ENCODE results near the gene LYRM2. TPM values are rescaled to one million over a fixed set of nuclear protein-coding genes. Genes with fewer than 3 reads are reported as not detected.

LYRM2 gene
- total RNA-seq = 29.8 TPM

GRCh38 chr6:89638320-89639195 lies at the start of gene LYRM2:
TSS of gene LYRM2 (minus strand) at chr6:89638747. CDS start at chr6:89638716, 31 bp downstream.
- ATAC-seq (peak; percentile 100), DNase-seq (ENCODE audit: low spot score) (peak; percentile 97)
- intact Hi-C loops (cut with DNase I) = no loop called here

- intact Hi-C loops (cut with DNase I) = no loop called here
- no peak for DNase-seq (ENCODE audit: low spot score)
- no peak for ATAC-seq
Observed at GRCh38 chr6:89688328-89688727, 49.8 kb upstream of the LYRM2 start.

GRCh38 chr6:89685311-89685710 lies 46.8 kb upstream of the LYRM2 start:
- intact Hi-C loops (cut with DNase I) = no loop called here
- DNase-seq (ENCODE audit: low spot score) (no peak), ATAC-seq (no peak)

GRCh38 chr6:89682991-89683390 lies 44.4 kb upstream of the LYRM2 start:
- intact Hi-C loops (cut with DNase I) = no loop called here
- no peak for ATAC-seq
- no peak for DNase-seq (ENCODE audit: low spot score)

GRCh38 chr6:89681983-89682564 lies 43.5 kb upstream of the LYRM2 start:
- DNase-seq (ENCODE audit: low spot score) = no peak
- no peak for ATAC-seq
- intact Hi-C loops (cut with DNase I) = no loop called here

- no peak for ATAC-seq
- intact Hi-C loops (cut with DNase I) = no loop called here
Observed at GRCh38 chr6:89680551-89680950, 42.0 kb upstream of the LYRM2 start.

GRCh38 chr6:89680150-89680549 lies 41.6 kb upstream of the LYRM2 start:
- no peak for DNase-seq (ENCODE audit: low spot score)
- intact Hi-C loops (cut with DNase I) = no loop called here
- ATAC-seq = no peak

More at GRCh38 chr6:89680551-89680950, 42.0 kb upstream of the LYRM2 start:
- DNase-seq (ENCODE audit: low spot score) = no peak

GRCh38 chr6:89679215-89680120 lies 40.9 kb upstream of the LYRM2 start:
- intact Hi-C loops (cut with DNase I) = no loop called here
- DNase-seq (ENCODE audit: low spot score) (no peak), ATAC-seq (no peak)

- DNase-seq (ENCODE audit: low spot score) = no peak
- intact Hi-C loops (cut with DNase I) = no loop called here
- no peak for ATAC-seq
Observed at GRCh38 chr6:89678531-89678930, 40.0 kb upstream of the LYRM2 start.

GRCh38 chr6:89675949-89676748 lies 37.6 kb upstream of the LYRM2 start:
- DNase-seq (ENCODE audit: low spot score) (no peak), ATAC-seq (no peak)
- intact Hi-C loops (cut with DNase I) = no loop called here

- DNase-seq (ENCODE audit: low spot score) (no peak), ATAC-seq (no peak)
- intact Hi-C loops (cut with DNase I) = no loop called here
Observed at GRCh38 chr6:89670935-89671565, 32.5 kb upstream of the LYRM2 start.

GRCh38 chr6:89669002-89669401 lies 30.5 kb upstream of the LYRM2 start:
- intact Hi-C loops (cut with DNase I) = no loop called here
- DNase-seq (ENCODE audit: low spot score) = no peak
- no peak for ATAC-seq

- no peak for ATAC-seq
- intact Hi-C loops (cut with DNase I) = no loop called here
- DNase-seq (ENCODE audit: low spot score) = no peak
Observed at GRCh38 chr6:89667872-89668556, 29.5 kb upstream of the LYRM2 start.

- intact Hi-C loops (cut with DNase I) = no loop called here
- DNase-seq (ENCODE audit: low spot score) = no peak
- no peak for ATAC-seq
Observed at GRCh38 chr6:89662659-89663223, 24.2 kb upstream of the LYRM2 start.

GRCh38 chr6:89661559-89661958 lies 23.0 kb upstream of the LYRM2 start:
- DNase-seq (ENCODE audit: low spot score) (no peak), ATAC-seq (no peak)
- intact Hi-C loops (cut with DNase I) = no loop called here

GRCh38 chr6:89660981-89661380 lies 22.4 kb upstream of the LYRM2 start:
- no peak for ATAC-seq
- intact Hi-C loops (cut with DNase I) = no loop called here
- no peak for DNase-seq (ENCODE audit: low spot score)

GRCh38 chr6:89657445-89658158 lies 19.1 kb upstream of the LYRM2 start:
- ATAC-seq (no peak), DNase-seq (ENCODE audit: low spot score) (no peak)
- intact Hi-C loops (cut with DNase I) = no loop called here

Data from sciatic nerve (tissue), 2 donors.